T follicular helper cell (primary cell): Measurements from ENCODE around the gene FNDC10.
"Not testable (repeated sequence)": the region's sequence is repeated elsewhere in the genome, so short reads cannot be mapped to it uniquely, and the experiment has no call there.

ENCODE experiments used
- DNase-seq: peaks from one replicate; pipeline ENCODE4 v3.0.0-alpha.2; 2020; ENCODE audit warnings: low read depth
- total RNA-seq, 2 experiments: gene quantifications; one replicate each; lab custom pipeline; 2026; lab: John Stamatoyannopoulos, UW

The FNDC10 gene
- total RNA-seq: 1.6 to 3.9 reads per million in 2 experiments

GRCh38 chr1:1599935-1600860 is at the start of gene FNDC10:
Gene FNDC10, minus strand, starts transcription at chr1:1600135. Its CDS starts 120 bp downstream, at chr1:1600015.
- no peak for DNase-seq

- DNase-seq: not testable (repeated sequence)
Observed at GRCh38 chr1:1648265-1648664, 48.3 kb upstream of the FNDC10 start.

GRCh38 chr1:1647567-1648241 is 47.8 kb upstream of the FNDC10 start:
- DNase-seq: not testable (repeated sequence)

- not testable (repeated sequence) for DNase-seq
Observed at GRCh38 chr1:1646326-1646725, 46.4 kb upstream of the FNDC10 start.

- not testable (repeated sequence) for DNase-seq
Observed at GRCh38 chr1:1640711-1641461, 41.0 kb upstream of the FNDC10 start.

GRCh38 chr1:1640081-1640480 is 40.1 kb upstream of the FNDC10 start:
- DNase-seq: not testable (repeated sequence)

GRCh38 chr1:1639368-1639767 is 39.4 kb upstream of the FNDC10 start:
- DNase-seq: not testable (repeated sequence)

GRCh38 chr1:1638528-1638927 is 38.6 kb upstream of the FNDC10 start:
- not testable (repeated sequence) for DNase-seq

- not testable (repeated sequence) for DNase-seq
Observed at GRCh38 chr1:1637479-1637875, 37.5 kb upstream of the FNDC10 start.

GRCh38 chr1:1636621-1637478 is 36.9 kb upstream of the FNDC10 start:
- DNase-seq: not testable (repeated sequence)

- DNase-seq: not testable (repeated sequence)
Observed at GRCh38 chr1:1634613-1635012, 34.7 kb upstream of the FNDC10 start.

GRCh38 chr1:1633409-1633808 is 33.5 kb upstream of the FNDC10 start:
- not testable (repeated sequence) for DNase-seq

GRCh38 chr1:1631782-1632420 is 32.0 kb upstream of the FNDC10 start, which contains the start of gene MMP23B:
Gene MMP23B, plus strand, starts transcription at chr1:1632173. Its CDS starts 46 bp downstream, at chr1:1632219.
- DNase-seq: no peak

GRCh38 chr1:1630965-1631781 is 31.2 kb upstream of the FNDC10 start:
- DNase-seq: no peak

- DNase-seq: peak; percentile 92
Observed at GRCh38 chr1:1630191-1630964, 30.4 kb upstream of the FNDC10 start.

GRCh38 chr1:1629430-1630190 is 29.7 kb upstream of the FNDC10 start:
- peak; percentile 76 for DNase-seq

GRCh38 chr1:1628754-1629429 is 29.0 kb upstream of the FNDC10 start:
- no peak for DNase-seq
